ENCODE results near the gene TUBA1C. TPM values are rescaled to one million over a fixed set of nuclear protein-coding genes. Genes with fewer than 3 reads are reported as not detected.

Gene TUBA1C
- total and polyA plus RNA-seq, 2 of the 8 experiments (the other 6 are each of a cell fraction or from before 2014, with no cell fraction given), result 504 to 3,101 TPM

- no peak for TF ChIP-seq CHD7 (IDR thresholded peaks at IDR 0.05; ENCODE audit: insufficient replicate concordance, low read length)
Observed at GRCh38 chr12:49225576-49226166, 39.2 kb upstream of the TUBA1C start (continued).

Data from H1 (cell line).